Fibroblast of peridontal ligament (primary cell): Measurements from ENCODE around the gene CDR2L.
A peak's percentile ranks its signal among the peaks of the same experiment; 100 is the strongest.
"Not testable (repeated sequence)": the region's sequence is repeated elsewhere in the genome, so short reads cannot be mapped to it uniquely, and the experiment has no call there.

Source experiments
- DNase-seq: peaks from one replicate; pipeline ENCODE4 v3.0.0-alpha.2; 2010; ENCODE audit errors: extremely low read depth

The CDR2L gene

DNA sequence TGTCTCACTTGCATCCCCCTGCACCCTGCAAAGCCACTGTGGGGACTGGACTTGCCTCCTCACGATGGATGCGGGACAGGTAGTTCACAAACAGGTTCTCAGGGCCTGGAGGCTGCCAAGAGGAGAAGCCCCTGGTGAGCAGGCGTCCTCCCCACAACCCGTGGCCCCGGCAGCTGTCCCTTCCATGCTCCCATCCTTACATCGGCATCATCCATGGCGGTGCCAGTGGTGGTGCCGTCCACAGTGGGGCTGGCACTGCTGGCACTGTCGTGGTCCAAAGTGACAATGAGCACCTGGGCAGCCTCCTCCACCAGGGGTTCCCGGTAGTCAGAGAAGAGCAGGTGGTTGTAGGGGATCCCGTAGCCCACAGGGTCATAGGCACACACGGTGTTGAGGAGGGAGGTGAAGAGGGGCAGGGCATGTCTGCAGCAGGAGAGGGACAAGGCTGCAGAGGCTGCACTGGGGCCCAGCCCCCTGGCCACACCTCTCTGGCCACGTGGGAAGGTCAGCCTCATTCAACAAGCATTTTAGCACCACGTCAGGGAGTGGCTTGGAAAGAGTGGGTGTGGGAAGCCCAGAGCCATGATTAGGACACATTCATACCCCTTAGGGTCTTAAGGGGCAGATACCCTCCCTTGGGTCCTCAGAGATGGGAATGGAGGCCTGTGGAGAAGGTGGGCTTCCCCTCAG, 27.5 kb upstream of the CDR2L start:
- no peak for DNase-seq

DNA sequence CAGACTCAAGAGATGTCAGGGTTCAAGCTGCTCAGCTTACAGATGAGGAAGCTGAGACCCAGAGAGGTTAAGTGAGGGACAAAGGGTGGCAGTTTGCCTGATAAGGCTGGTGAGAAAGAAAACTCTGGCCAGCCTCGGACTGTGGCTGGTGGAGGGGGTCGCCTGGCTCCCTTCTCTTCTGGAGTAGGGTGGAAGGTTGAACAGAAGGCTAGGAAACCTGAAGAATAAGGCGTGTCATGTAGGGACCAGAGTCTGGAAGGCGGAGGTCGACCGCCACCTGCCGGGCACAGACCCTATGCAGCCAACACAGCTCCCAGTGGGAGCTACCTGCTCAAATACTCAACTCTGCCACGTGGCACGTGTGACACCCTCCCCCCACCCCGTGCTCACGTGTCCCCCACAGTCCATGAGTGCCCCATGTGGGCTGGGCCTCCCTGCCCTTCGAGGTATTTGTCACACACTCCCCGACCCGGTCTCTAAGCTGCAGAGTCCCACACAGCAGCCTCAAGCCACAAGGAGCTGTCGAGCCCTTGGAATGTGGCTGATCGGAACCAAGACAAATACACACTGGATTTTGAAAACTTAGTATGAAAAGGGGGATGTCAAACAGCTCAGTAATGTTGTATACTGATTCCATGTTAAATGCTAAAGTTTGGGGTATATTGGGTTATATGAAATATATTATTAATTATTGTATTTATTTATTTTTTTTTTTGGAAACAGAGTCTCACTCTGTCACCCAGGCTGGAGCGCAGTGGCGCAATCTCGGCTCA, 26.7 kb upstream of the CDR2L start:
- DNase-seq = peak; percentile 8

GRCh38 chr17:74961657-74962350, 25.6 kb upstream of the CDR2L start:
- DNase-seq = peak; percentile 87

DNA sequence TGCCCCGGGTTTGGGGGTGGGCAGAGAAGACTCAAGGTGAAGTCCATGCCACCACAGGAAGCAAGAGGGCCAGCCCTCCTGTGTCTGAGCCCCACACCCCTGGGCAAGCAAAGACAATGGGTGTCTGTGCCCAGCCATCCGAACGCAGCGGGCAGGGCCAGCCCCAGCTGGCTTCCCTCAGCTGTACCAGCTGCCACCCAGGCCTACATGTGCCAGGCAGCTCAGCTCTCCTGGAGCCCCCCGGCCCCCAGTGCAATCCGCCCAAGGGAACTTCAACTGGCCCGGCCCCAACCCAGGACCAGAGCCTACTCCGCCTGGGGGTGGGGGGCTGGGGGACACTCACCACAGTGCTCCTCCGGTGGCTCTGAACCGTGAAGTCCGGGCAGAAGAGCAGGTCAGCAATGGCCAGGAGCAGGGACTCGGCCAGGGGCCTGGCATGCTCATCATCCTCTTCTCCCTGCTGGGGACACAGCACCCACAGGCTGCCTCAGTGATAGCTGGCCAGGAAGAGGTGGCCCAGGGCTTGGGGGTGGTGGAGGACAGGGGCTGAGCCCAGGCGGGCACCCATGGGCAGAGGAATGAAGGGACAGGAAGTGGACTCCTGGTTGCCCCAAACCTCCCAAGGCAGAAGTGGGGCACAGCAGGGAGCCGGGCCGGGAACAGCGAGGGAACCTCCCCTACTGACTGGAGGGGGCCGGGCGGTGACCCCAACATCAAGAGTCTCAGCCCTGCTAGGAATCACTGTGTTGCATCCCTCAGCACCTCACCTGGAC, 24.6 kb upstream of the CDR2L start:
- DNase-seq = no peak

GRCh38 chr17:74963656-74964055, 23.8 kb upstream of the CDR2L start:
- no peak for DNase-seq

- no peak for DNase-seq
Measured at GRCh38 chr17:74964246-74964761, 23.1 kb upstream of the CDR2L start.

- no peak for DNase-seq
Measured at GRCh38 chr17:74964988-74965622, 22.3 kb upstream of the CDR2L start.

DNA sequence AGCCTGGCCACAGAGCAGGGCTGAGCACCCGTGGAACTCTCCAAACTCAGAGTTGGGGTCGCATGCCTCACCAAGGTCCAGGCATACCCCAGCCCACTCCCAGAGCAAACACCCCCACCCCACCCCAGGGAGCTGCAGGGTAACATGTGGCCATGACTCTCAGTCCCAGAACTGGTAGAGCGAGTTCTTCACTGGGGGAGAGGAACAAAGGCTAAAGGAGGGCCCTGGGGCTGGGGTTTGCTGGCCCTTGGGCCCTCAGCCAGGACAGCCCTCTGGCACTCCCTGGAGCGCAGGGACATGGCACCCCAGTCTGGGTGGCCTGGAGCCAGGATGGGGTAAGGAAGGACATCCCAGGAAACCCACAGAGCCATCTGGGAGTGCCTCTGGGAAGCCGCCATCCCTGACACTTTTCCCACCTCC, 19.1 kb upstream of the CDR2L start:
- DNase-seq = no peak

DNA sequence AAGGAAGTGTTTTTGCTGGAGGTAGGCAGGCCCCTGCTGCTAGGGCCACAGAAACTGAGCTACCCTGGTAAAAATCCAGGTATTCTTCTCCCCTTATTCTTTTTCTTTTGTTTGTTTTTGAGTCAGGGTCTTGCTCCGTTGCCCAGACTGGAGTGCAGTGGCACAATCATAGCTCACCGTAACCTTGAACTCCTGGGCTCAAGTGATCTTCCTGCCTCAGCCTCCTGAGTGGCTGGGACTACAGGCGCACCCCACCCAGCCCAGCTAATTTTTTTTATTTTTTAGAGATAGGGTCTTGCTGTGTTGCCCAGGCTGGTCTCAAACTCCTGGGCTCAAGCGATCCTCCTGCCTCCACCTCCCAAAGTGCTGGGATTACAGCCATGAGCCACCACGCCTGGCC, 17.9 kb upstream of the CDR2L start:
- DNase-seq = not testable (repeated sequence)

- DNase-seq = no peak
Measured at GRCh38 chr17:74970395-74970794, 17.0 kb upstream of the CDR2L start.

DNA sequence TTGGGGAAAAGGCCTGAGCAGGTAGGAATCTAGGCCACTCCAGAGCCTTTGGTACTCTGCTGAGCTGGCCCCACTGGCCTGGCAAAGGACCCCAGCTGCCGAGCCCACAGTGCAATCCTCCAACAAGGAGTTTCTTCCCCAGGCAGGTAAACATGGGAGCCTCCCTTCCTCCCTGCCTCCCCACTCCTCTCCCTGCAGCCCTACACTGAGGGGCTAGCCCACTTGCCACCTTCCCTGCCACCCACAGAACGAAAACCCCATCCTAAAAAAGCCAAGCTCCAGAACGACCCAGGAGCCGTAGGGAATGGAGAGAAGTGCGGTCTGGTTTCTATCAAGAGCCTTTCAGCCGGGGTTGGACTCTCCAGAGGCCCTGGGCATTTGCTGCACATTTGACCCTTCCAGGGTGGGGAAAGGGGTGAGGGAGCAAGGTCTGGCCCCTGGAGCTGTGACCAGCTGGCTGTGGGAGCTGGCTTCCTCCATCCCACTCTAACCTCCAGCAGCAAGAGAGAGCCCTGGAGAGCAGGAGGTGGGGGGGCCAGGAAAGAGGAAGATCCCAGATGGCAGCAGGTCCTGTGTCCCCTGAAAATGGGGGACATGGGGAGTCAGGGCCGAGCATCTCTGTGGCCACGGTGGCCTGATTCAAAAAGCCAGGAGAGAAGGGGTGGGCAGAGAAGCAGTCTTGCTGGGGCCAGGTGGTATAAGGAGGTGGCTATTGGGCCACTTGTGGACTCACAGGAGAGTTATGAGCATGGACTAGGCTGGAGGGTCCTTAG, 16.2 kb upstream of the CDR2L start:
- no peak for DNase-seq

DNA sequence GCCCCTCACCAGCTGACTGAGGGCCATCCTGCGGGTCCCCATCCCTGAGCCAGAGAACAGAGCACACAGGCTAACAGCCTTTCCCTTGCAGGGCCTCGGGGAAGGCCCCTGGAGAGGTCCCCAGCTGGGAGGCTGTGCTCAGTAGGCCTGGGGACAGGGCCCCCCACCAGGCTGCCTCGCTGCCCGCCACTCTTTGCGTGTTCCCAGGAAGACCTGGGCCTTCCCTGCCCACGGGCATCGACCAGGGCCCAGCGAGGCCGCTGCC, 15.7 kb upstream of the CDR2L start:
- no peak for DNase-seq

DNA sequence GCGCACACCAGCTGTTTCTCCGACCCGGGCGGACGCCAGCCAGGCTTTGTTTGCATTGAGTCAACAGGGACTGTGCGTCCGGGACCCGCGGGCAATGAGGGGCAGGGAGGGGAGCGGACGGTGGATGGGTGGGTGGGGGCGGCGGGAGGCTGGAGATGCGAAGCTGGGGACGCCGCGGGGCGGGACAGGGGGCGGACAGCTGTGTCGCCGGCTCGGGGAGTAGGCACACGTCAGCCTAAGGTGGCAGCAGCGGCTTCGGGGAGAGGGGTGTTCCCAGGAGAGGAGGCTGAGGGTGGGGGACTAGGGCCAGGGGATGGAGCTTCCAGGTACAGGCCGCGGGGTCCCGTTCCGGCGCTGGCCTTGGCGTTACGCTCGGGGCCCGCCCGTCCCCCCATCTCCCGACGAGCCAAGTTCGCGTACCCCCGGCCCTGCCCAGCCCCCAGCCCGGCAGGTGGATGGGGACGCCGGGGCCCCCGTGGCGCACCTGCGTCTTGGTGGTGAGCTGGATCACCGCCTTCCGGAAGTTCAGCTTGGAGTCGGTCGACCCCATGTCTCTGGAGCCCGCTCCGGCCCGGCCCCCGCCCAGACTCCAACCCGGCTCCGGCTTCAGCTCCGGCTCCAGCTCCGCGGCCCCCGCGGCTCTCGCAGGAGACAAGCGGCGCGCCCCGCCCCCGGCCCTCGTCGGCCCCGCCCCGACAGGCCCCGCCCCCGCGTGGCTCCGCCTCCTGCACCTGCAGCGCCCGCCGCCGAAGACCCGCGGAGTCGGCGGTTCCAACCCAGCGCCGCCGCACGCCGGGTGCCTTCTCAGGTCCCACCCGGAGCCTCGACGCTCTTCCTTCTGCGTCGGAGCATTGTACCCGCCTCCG, 15.1 kb upstream of the CDR2L start, which contains the start of gene HID1:
Gene HID1 (minus strand): TSS at position 653 of the 866 bp plus-strand sequence. CDS start 103 bp downstream, at position 550.
- DNase-seq = no peak

- no peak for DNase-seq
Measured at GRCh38 chr17:74972973-74973328, 14.5 kb upstream of the CDR2L start.

DNA sequence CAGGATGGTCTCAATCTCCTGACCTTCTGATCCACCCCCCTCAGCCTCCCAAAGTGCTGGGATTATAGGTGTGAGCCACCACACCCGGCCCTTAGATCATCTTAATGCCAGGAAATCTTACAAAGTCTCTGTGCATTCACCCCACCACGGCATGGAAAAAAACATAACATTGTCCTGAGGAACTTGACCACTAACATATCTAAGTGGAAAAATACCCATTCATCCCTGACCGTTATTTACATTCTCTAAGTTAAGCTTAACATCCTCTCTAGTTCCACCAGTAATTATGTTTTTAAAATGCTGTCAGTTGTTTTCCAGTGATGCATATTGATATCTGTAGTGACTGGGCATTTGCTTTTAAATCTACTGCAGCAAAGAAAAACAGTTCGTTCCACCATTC, 11.5 kb upstream of the CDR2L start:
- DNase-seq = no peak

DNA sequence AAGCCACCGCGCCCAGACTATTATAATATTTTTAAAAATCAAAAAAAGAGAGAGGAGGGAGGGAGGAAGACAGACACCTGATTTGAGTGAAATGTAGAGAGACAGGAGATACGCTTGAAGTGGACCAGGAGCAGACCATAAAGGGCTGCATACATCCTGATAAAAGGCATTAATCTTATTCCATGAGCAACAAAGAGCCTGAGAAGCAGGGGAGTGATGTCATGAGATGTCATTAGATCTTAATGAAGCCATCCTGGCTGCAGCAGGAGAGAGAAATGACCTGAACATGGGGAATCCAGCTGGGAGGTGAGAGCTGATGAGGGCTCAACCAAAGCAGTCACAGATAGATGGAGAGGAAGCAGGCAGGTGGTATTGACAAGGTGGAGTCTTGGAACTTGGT, 9.6 kb upstream of the CDR2L start:
- no peak for DNase-seq

DNA sequence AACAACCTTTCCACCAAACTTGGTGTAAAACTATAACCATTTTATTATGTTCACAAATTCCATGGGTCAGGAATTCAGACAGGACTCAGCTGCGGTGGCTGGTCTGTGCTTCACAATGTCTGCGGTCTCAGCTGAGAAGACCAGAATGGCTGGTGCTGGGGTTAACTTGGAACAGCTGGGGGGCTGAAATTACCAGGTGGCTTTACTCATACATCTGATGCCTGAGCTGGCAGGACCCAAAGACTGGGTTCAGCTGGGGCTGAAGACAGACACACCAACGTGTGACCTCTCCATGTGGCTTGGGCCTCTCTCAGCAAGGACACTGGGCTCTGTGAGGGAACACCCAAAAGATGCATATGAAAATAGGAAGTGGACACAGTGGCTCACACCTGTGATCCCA, 9.2 kb upstream of the CDR2L start:
- no peak for DNase-seq

GRCh38 chr17:74979408-74980146, 7.9 kb upstream of the CDR2L start:
- no peak for DNase-seq

DNA sequence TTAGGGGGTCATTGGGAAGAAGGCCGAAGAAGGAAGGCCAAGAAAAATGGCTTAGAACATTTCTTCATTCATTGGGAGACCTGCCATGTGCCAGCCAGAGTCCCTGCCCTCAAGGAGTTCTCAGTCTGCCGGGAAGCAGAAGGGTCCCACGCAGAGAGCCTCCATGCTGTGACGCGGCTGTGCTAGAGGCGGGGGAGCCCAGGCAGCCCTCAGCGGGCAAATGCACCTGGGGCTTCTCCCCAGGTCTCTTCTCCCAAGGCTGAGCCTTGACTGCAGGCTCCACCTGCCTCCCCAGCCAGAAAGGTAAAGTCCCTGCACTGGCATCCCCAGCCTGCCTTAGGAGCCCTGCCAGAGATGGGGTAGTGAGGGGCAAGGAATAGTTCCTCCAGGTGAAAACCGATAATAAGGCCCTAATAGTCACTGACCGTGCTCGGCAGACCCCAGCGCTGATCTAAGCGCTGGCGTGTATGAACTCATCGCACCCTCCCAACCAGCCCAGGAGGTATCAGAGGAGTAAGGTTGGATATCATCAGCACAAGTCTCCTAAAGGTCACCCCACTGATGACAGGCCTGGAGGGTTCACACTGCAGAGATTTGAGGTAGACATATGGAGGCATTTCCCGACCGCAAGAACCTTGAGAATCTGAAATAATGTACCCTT, 6.0 kb upstream of the CDR2L start:
- DNase-seq = no peak
